GM18526 (cell line): ENCODE data around the gene CLK3.

Experiments used
- POLR2A ChIP-seq: IDR thresholded peaks from 3 replicates; pipeline ENCODE4 v1.6.1; 2011; ENCODE audit not compliant: insufficient read length; ENCODE audit errors: extremely low read depth

Gene CLK3

DNA sequence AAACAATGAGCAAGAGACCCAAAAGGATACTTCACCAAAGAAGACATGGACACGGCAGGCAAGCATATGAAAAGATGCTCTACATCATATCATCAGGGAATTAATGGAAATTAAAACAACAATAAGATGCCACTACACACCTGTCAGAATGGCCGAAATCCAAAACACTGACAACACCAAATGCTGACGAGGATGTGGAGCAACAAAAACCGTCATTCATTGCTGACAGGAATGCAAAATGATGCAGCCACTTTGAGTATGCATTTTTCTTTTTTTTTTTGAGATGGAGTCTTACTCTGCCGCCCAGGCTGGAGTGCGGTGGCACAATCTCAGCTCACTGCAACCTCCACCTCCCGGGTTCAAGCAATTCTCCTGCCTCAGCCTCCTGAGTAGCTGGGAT, 61.2 kb downstream of the CLK3 start:
- no peak for TF ChIP-seq POLR2A
